MM.1S (cell line): ENCODE results near the gene EIF5B.
"Not testable (repeated sequence)": the region's sequence is repeated elsewhere in the genome, so short reads cannot be mapped to it uniquely, and the experiment has no call there.

ENCODE experiments used
- DNase-seq: peaks from one replicate; pipeline ENCODE4 v3.0.0-alpha.2; 2015
- H2AFZ ChIP-seq: fragments of 300-600 bp; sonication (generic); 2 replicates; pipeline ENCODE4 v1.6.0; 2016; ENCODE audit warnings: antibody characterized with exemption, low read length
- H3F3A ChIP-seq: fragments of 300-600 bp; sonication (generic); 2 replicates; pipeline ENCODE4 v1.6.1; 2016; ENCODE audit warnings: mild to moderate bottlenecking, antibody characterized with exemption, low read length, moderate library complexity, mixed read lengths; ENCODE audit not compliant: insufficient read depth
- H3K27ac ChIP-seq: fragments of 300-600 bp; sonication (generic); 2 replicates; pipeline ENCODE4 v1.5.1; 2016; ENCODE audit warnings: mild to moderate bottlenecking, low read length
- H3K27me3 ChIP-seq: fragments of 300-600 bp; sonication (generic); replicated peaks from 2 replicates; pipeline ENCODE4 v1.6.0; 2016; ENCODE audit warnings: low read length; ENCODE audit not compliant: insufficient read depth
- H3K36me3 ChIP-seq: fragments of 300-600 bp; sonication (generic); replicated peaks from 2 replicates; pipeline ENCODE4 v1.6.1; 2016; ENCODE audit warnings: mild to moderate bottlenecking, low read length, mixed read lengths; ENCODE audit not compliant: insufficient read depth
- H3K4me1 ChIP-seq: fragments of 300-600 bp; sonication (generic); 2 replicates; pipeline ENCODE4 v1.6.1; 2016; ENCODE audit warnings: low read length, mixed read lengths
- H3K4me2 ChIP-seq: fragments of 300-600 bp; sonication (generic); 2 replicates; pipeline ENCODE4 v1.6.0; 2016; ENCODE audit warnings: low read depth, low read length
- H3K4me3 ChIP-seq: fragments of 300-600 bp; sonication (generic); 2 replicates; pipeline ENCODE4 v1.5.1; 2016; ENCODE audit warnings: low read length, mixed read lengths
- H3K79me2 ChIP-seq: fragments of 300-600 bp; sonication (generic); 2 replicates; pipeline ENCODE4 v1.6.1; 2016; ENCODE audit warnings: mixed run types, low read length, mixed read lengths
- H3K9ac ChIP-seq: fragments of 300-600 bp; sonication (generic); 2 replicates; pipeline ENCODE4 v1.6.1; 2016; ENCODE audit warnings: low read length, mixed read lengths
- H3K9me2 ChIP-seq: fragments of 300-600 bp; sonication (generic); replicated peaks from 2 replicates; pipeline ENCODE4 v1.6.1; 2016; ENCODE audit warnings: mild to moderate bottlenecking, low read length, mixed read lengths; ENCODE audit not compliant: insufficient read depth
- H3K9me3 ChIP-seq: fragments of 300-600 bp; sonication (generic); replicated peaks from 2 replicates; pipeline ENCODE4 v1.6.1; 2016; ENCODE audit warnings: mild to moderate bottlenecking, low read length, mixed read lengths; ENCODE audit not compliant: insufficient read depth
- H4K20me1 ChIP-seq: fragments of 300-600 bp; sonication (generic); 2 replicates; pipeline ENCODE4 v1.6.1; 2016; ENCODE audit warnings: mild to moderate bottlenecking, low read length, moderate library complexity, mixed read lengths; ENCODE audit not compliant: insufficient read depth
- EZH2 ChIP-seq: fragments of 300-600 bp; sonication (generic); optimal IDR thresholded peaks from 2 replicates; pipeline ENCODE3; 2017; ENCODE audit warnings: low read depth, mild to moderate bottlenecking, antibody characterized with exemption, low read length, mixed read lengths
- EZH2phosphoT487 ChIP-seq: fragments of 300-600 bp; sonication (generic); IDR thresholded peaks from 2 replicates; pipeline ENCODE4 v1.6.1; 2018; ENCODE audit warnings: antibody characterized with exemption, low read length
- TF ChIP-seq, protein P1 (sequence below): fragments of 300-600 bp; sonication (generic); IDR thresholded peaks from 2 replicates; pipeline ENCODE4 v1.5.1; 2016; ENCODE audit warnings: antibody characterized with exemption, low read length, mixed read lengths

The EIF5B gene

DNA sequence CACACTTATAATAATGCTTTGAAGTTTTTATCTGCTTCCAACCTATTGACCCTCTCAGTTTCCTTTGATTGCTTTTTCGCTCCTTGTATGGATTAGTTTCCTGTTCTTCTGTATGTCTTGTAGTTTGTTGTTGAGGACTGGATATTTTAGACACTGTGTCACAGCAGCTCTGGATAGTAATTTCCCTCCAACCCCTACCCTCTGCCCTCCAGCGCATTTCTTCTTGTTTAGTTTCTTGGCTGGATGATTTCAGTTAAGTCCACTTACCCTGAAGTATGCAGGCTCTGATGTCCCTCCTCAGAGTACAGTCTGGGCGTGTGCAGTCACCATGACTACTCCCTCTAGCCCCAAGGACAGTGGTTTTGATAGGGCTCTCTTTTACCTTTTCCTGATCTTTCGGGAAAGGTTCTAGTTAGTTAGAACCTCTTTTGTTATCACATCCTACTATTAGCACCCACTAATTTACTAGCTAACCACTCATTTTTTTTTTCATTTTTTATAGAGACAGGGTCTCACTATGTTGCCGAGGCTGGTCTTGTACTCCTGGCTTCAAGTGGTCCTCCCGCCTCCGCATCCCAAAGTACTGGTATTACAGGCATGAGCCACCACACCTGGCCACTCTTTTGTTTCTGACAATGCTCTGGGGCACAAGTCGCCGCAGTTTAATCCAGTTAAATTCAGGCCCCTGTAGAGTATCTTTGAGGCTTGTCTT lies 19.9 kb upstream of the EIF5B start:
- H3K9ac ChIP-seq: no peak overlapping the region
- no peaks in the 10 kb centered on the region for H3K4me1 ChIP-seq
- H3K4me3 ChIP-seq: no peak overlapping the region
- H3K79me2 ChIP-seq: peaks cover 7% of the 10 kb centered on the region; the same call in 1 of the 2 replicates
- no peaks in the 10 kb centered on the region for H3K9me3 ChIP-seq
- no peaks in the 10 kb centered on the region for H3K9me2 ChIP-seq
- no peak for DNase-seq
- no peak overlapping the region for H3K27ac ChIP-seq
- no peaks in the 10 kb centered on the region for H4K20me1 ChIP-seq
- H3K36me3 ChIP-seq: peaks cover 6% of the 10 kb centered on the region; the same call in 1 of the 2 replicates
- no peaks in the 10 kb centered on the region for H3K27me3 ChIP-seq
- no peaks in the 10 kb centered on the region for H3F3A ChIP-seq
- H3K4me2 ChIP-seq: no peak overlapping the region
- TF ChIP-seq, protein P1, sequence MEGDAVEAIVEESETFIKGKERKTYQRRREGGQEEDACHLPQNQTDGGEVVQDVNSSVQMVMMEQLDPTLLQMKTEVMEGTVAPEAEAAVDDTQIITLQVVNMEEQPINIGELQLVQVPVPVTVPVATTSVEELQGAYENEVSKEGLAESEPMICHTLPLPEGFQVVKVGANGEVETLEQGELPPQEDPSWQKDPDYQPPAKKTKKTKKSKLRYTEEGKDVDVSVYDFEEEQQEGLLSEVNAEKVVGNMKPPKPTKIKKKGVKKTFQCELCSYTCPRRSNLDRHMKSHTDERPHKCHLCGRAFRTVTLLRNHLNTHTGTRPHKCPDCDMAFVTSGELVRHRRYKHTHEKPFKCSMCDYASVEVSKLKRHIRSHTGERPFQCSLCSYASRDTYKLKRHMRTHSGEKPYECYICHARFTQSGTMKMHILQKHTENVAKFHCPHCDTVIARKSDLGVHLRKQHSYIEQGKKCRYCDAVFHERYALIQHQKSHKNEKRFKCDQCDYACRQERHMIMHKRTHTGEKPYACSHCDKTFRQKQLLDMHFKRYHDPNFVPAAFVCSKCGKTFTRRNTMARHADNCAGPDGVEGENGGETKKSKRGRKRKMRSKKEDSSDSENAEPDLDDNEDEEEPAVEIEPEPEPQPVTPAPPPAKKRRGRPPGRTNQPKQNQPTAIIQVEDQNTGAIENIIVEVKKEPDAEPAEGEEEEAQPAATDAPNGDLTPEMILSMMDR: no peak
- TF ChIP-seq EZH2 (no peak), EZH2phosphoT487 (no peak)
- H2AFZ ChIP-seq: no peak overlapping the region

GRCh38 chr2:99317873-99318200 lies 19.4 kb upstream of the EIF5B start:
- H2AFZ ChIP-seq, H4K20me1 ChIP-seq, H3F3A ChIP-seq, H3K9me3 ChIP-seq, H3K4me2 ChIP-seq, DNase-seq, H3K9ac ChIP-seq, H3K27ac ChIP-seq, H3K36me3 ChIP-seq, H3K27me3 ChIP-seq, H3K9me2 ChIP-seq, H3K79me2 ChIP-seq, H3K4me3 ChIP-seq, H3K4me1 ChIP-seq: not testable (repeated sequence)

GRCh38 chr2:99325384-99325783 lies 11.8 kb upstream of the EIF5B start:
- Histone ChIP-seq H3K79me2 (peaks cover 25% of the 10 kb centered on the region), H3K4me3 (no peak overlapping the region), H3K9me3 (no peaks in the 10 kb centered on the region), H3K27me3 (no peaks in the 10 kb centered on the region), H3K27ac (no peak overlapping the region), H3K36me3 (peaks cover 5% of the 10 kb centered on the region; the same call in 1 of the 2 replicates), H3F3A (no peaks in the 10 kb centered on the region), H3K9ac (no peak overlapping the region), H4K20me1 (no peaks in the 10 kb centered on the region), H3K4me2 (no peak overlapping the region), H3K9me2 (no peaks in the 10 kb centered on the region), H3K4me1 (no peaks in the 10 kb centered on the region), H2AFZ (no peak overlapping the region)
- TF ChIP-seq EZH2: no peak
- no peak for TF ChIP-seq EZH2phosphoT487
- TF ChIP-seq, protein P1: no peak
- no peak for DNase-seq
